GM15510 (cell line): ENCODE data around the gene IFITM5.

Experiments
- POLR2A ChIP-seq: IDR thresholded peaks from 3 replicates; pipeline ENCODE4 v1.6.1; 2011; ENCODE audit warnings: borderline replicate concordance; ENCODE audit not compliant: insufficient read length; ENCODE audit errors: extremely low read depth

The IFITM5 gene

DNA sequence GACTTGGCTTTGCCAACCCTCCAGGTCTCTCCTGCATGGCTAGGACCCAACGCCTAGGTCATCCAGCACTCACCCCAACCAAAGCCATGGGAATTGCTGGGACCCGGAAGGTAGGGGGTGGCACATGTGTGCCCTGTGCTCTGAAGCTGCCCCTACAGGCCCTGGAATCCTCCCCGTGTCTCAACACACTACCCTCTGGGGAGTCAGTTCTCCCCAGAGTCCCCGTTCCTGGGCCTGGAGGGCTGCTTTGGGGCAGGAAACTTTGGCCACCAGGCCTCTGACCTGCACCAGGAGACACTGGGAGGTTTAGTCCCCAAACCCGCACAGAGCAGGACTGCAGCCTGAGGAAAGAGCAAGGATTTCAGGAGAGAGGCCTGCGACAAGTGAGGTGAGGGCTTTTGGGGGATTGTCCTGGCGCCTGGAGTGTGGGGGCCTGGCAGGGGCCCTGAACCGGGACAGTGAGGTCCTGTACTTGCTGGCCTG is 14.0 kb upstream of the IFITM5 start:
- no peak for TF ChIP-seq POLR2A

- TF ChIP-seq POLR2A: no peak
Observed at GRCh38 chr11:312092-312816, 12.9 kb upstream of the IFITM5 start.

- peak; percentile 3 for TF ChIP-seq POLR2A
Observed at GRCh38 chr11:311013-311748, 11.9 kb upstream of the IFITM5 start.

- peak; percentile 47 for TF ChIP-seq POLR2A
Observed at GRCh38 chr11:307766-308708, 8.7 kb upstream of the IFITM5 start, which contains the start of gene IFITM2. IFITM2 (plus strand) TSS chr11:307816; CDS start chr11:308193, 377 bp downstream.

DNA sequence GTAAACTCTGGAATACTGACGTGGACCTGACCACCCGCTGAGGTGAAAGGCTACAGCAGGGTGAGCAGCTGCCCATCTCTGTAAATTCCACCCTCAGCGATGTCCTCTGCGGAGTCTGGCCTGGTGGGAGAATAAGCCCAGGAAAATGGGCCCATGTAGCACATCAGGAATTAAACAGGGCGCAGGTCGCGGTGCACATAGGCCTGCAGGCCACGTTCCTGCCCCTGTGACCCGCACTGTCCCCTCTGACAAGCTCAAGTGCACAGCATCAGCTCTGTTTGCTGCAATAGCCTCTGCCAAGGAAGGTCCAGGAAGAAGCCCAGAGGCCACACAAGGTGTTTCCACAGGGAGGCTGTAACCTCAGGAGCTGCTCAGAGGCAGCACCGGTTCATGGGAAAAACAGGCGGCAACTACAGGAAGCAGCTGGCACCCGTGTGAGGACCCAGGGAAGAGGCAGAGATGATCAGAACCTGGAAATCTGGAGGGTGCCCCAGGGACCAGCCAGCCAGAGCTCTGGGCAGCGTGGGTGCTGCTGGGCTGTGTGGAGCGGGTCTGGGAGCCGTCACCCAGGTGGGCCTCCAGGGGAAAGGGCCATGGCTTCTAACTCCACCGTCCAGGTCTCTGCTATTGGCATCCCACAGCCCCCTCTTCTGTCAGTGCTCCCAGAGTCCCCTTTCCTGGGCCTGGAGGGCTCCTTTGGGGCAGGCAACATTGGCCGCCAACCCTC is 7.5 kb upstream of the IFITM5 start:
- no peak for TF ChIP-seq POLR2A

GRCh38 chr11:305844-306211 is 6.5 kb upstream of the IFITM5 start:
- TF ChIP-seq POLR2A: no peak

- no peak for TF ChIP-seq POLR2A
Observed at GRCh38 chr11:304915-305843, 5.9 kb upstream of the IFITM5 start.

- no peak for TF ChIP-seq POLR2A
Observed at GRCh38 chr11:304061-304506, 4.8 kb upstream of the IFITM5 start.

GRCh38 chr11:303363-303762 is 4.0 kb upstream of the IFITM5 start:
- TF ChIP-seq POLR2A: no peak

DNA sequence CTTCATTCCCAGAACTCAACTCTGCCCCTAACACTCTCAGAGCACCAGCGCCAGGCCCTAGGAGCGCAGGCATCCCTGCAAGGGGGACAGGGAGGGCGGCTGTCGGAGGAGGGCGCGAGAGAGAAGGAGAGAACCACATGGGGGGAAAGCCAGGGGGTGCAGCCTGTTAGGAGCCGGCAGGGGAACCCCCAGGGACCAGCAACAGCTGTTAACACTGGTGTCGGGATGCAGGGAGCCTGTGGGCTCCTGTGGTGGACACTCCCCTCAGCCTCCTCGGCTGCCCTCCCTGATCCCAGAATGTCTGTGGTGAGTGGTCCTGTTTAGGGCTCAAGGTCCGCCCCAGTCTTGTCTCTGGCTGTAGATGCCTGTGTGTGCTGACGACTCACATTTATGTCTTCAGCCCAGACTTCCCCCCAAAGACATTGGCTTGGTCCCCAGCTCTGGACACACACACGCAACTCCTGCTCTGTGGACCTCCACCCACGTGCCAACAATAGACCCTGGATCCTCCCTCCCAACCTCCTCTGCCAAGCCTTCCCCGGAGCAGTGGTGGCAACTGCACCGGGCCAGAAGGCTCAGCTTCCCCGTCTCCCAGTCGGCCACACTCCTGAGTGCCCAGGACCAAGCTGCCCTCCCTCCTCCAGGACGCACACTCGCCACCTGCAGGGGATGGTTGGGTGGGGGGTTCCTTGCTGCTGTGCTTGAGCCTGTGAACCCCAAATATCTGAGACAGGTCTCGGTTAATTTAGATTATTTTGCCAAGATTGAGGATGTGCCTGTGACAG is 817 bp upstream of the IFITM5 start:
- TF ChIP-seq POLR2A: no peak

DNA sequence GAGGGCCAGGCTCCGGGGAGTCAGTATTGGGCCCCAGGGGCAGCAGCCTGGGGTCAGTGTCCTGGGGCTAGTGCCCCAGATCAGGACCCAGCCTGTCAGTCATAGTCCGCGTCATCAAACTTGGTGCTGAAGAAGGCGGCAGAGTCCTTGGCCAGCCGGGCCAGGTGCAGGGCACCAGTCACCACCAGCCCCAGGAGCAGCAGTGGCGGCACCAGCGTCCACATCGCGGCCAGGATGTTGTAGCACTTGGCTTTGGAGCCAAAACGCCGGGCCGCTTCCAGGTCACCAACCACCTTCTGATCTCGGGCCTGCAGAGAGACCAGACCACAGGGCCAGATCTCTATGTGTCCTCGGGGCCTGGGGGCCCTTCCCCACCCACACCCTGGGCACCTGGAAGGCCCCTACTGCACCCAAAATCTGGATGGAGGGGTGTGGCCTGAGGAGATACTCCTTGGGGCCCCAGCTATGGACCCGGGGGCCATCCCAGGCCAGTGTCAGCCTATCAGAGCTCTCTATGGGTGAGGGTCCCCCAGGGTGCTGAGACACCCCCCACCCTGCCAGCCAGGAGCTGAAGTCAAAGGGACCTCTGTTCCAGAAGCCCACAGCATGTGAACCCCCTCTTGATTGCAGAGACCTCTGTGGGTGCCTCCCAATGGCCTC is 790 bp downstream of the IFITM5 start:
- no peak for TF ChIP-seq POLR2A
